Muscle of back (tissue), 11 donors: ENCODE measurements around the gene GAS7. TPM values are rescaled to one million over a fixed set of nuclear protein-coding genes. Genes with fewer than 3 reads are reported as not detected.

Experiments used
- DNase-seq, 3 donors: peaks; one replicate each; pipeline versions ENCODE4 v3.0.0 to v3.0.0-alpha.2; 2013
- polyA plus RNA-seq, 10 donors: library from polyadenylated mRNA; unstranded; fragments of 120-200 nt; gene quantifications; one replicate each; pipeline ENCODE4 v1.2.1, GENCODE V29; 2013; ENCODE audit not compliant: insufficient read length in 10 of 10

GAS7 gene
- polyA plus RNA-seq, 10 donors = 48.7 to 82.8 (median 58.6) TPM

- peak in 2 of 3 donors; percentile 42 to 57 for DNase-seq
These were observed 210.4 kb downstream of the GAS7 start for GRCh38 chr17:9987779-9988585.

DNA sequence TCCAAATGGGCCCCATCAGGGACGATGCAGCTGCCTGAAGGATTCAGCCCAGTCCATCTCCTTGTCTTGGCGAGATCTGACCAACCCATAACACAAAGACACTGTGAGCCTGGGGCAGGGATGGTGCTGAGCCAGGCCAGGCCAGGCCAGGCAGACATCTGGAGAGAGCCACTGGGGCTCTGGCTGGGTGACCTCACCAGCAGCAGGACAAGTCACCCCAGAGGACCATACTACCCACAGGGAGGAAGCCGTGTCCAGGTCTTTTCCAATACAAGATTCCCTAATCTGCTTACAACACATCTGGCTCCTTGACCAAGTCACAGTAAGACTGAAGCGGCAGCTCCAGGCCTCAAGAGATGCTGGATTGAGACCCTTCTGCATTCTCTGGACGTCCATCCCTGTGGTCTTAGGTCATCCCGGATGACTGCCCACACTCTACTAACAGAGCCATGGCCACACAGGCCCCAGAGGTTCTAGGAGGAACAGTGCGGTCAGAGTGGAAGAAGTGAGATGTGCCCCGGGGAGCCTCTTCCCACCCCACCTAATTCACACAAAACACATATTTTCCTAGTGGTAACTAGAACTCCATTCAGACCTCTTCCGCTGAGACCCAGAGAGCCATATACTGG is 211.5 kb downstream of the GAS7 start:
- DNase-seq = peak in 1 of 3 donors; percentile 57

- no peak for DNase-seq
These were observed 212.8 kb downstream of the GAS7 start for GRCh38 chr17:9985646-9986045.

- no peak for DNase-seq
These were observed 213.6 kb downstream of the GAS7 start for GRCh38 chr17:9984768-9985167.

DNA sequence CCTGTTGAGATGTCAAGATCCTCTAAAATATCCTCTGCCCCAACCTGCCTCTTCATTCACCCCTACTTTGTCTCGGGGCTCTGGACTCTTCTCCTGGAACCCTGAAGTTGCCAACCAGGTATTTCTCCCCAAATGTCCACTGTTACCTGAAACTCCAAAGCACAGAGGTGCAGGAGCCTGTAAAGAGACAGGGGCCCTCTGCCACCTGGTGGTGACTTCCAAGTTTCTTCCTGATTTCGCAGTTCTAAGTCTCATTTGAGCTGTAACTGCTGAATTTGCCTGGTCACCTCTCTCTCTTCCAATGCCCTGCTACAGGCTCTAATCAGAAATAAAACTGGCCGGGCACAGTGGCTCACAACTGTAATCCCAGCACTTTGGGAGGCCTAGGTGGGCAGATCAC is 216.2 kb downstream of the GAS7 start:
- no peak for DNase-seq

DNA sequence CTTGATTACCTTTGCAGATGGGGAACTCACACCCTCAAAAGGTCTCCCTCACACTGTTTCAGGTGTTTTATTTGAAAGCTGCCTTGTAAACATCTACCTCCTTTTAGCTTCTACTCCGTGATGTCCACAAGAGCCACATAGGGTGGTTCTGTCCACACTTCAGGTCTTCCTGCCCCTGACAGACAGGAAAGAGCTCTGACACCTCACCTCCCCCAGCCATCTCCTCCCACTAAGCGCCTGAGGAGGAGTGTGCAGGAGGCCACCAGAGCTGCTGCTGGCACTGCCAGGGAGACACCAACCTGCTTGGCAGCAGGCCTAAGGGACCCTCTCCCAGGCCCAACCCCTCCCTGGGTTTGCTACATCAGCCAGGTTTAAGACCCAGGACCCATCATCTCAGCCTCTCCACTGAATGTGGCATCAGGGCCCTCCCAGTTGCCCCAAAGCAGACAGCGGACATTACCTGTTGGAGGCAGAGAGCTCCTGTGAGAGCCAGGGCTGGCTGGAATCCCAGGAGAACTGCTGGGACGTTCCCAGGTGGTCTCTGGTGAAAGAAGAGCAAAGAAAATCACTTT is 217.0 kb downstream of the GAS7 start:
- DNase-seq = no peak

DNA sequence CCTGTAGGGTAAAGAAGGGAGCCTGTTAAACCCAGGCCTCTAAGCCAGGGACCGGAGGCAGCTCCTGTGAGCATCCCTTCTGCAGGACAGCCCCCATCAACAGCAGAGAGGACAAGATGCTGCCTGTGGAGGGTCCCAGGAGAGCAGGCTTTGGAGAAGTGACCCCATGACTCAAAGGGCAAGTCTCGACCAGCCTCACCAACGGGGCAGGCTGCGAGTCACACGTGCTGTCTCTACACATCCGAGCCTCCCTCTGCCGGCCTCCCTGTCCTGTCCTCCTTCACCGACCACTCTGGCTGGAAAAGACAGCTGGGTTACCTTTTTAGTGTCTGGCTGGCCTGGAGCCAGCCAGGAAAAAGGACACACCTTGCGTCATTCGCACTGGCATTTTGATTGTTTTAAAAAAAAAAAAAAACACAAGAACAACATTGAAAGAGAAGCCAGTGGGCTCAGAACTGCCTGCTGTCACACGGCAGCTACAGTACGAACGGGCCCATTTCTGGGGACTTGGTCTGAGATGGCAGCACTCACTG is 218.9 kb downstream of the GAS7 start:
- no peak for DNase-seq

DNA sequence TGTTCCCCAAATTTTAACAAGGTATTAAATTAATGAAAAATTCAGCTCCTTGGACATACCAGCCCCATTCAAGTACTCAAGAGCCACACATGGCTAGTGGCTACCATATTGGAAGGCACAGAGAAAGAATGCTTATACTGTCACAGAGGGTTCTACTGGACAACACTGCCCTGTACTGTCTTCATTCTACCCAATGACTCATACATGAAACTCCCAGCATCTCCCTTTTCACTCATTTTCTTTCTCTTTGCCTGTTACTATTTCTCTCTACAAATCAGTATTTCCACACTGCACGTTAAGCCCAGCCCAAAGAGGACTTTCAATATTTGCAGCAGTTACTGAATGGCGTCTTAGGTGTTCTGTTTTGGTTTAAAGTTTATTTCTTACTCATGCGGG is 221.2 kb downstream of the GAS7 start:
- DNase-seq = no peak

DNA sequence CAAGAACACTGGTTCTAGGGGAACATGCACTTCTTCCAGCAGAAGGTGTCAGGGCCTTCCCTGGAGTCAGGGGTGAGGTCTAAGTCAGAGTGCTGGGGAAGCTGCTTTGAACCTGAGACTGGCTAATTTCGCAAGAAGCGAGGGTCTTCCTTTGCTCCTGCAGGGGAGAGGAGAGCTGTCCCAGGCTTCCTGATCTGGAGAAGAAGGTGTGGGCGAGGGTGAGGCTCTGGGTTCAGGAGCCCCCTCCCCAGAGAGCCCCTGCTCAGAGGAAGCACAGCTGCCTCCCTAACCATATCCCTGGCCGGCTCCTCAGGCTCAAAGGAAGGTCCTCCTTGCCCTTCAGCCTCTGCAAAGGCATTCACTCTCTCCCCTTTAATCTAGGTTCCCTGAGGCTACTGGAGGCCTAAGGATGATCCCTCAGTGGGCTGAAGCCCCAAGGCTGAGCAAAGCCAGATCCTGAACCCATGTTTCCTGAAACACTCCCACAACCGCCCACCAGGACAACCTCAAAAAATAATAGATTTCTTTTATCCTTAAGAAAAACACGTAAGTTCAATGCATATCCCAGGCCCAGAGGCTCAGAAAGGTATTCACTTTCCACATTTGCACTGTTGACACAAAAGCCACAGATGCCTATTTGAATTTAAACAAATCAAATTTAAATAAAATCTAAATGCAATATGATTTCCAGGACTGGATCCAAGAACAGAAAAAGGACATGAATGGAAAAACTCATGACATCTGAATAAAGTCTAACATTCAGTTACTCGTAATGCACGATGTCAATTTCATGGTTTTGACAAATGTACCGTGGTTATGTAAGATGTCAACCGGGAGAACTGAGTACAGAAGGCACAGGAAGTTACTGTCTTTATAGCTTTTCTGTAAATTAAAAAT is 221.9 kb downstream of the GAS7 start:
- DNase-seq = peak in 1 of 3 donors; percentile 25

DNA sequence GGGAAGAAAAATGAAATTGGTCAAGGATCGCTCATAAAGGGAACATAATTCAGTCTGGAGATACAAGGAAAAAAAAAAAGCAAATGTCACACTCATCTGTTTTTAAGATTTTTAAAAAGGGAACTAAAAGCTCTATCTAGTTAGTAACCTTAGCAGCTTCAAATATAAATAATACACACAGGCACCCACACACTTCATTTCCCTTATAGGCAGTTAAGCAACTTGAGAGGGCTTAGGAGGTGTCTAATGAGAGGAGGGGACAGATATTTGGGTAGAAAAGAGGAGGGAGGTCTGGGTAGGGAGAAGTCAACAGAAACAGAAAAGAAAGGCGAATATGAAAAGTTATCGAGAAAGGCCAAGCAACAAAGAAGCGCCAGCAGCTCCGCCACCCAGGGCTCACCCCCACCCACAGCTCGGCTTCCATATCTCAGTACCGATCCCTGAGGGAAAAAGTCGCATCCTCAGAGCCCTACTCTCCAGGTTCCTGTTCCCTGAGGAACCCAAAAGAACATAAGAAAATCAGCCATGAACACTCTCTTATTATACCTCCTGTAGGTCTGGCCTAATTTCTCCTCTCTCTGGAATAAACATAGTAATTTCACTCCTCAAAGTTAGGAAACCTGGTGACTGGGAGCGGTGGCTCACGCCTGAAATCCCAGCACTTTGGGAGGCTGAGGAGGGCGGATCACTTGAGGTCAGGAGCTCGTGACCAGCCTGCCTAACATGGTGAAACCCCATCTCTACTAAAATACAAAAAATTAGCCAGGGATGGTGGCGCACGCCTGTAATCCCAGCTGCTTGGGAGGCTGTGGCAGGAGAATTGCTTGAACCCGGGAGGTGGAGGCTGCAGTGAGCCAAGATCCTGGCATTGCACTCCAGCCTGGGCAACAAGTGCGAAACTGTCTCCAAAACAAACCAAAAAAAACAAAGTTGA is 223.7 kb downstream of the GAS7 start:
- no peak for DNase-seq

DNA sequence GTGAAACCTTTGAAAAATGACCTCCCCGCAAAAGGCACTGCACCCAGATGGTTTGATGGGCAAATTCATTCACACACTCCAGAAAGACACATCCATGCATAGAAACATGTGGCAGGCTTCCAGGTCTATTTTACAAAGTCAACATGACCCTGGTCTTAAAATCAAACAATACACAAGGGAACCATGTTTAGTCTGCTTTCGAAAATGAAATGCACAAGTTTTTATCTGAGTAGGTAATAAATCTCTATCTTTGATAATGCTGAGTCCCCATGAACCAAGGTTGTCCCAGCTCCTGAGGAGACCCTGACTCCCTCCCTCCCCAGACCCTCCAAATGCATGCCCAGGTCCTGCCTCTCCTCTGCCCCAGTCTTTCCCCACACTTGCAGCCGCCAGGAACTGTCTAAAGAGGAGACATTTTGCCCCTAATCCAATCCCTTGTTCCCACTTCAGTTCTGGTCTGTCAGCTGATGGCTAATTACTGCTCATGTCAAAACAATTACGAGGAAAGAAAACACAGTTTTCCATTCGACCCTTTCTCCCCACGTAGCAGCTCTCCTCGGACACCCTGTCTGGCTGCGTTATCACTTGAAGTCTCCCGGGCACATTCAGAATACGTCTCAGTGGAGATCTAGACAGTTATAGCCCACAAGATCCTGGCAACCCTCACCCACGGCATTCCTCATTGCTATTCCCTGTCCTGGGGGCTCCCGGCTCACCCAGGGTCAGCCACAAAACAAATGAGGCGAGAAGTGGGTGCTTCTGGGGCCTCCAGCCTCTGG is 224.5 kb downstream of the GAS7 start:
- peak in 1 of 3 donors; percentile 31 for DNase-seq

DNA sequence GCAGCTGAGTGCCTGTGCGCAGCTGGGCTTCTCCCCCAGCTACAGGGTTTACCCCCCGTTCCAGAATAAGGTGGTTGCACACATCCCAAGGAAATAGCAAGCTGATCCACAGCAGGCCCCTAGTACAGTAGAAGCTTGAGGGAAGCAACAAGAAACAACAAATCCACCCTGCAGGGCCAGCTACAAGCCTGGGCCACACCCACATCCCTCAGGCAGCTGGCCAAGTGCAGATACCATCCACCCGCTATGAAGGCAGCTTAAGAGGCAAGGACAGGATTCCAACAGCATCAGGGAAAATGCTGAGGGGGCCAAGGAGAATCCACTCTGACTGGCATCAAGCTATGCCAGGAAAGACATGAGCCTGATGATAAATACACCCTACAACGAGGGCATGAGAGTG is 226.4 kb downstream of the GAS7 start:
- DNase-seq = peak; percentile 58 to 76 (median 64)

DNA sequence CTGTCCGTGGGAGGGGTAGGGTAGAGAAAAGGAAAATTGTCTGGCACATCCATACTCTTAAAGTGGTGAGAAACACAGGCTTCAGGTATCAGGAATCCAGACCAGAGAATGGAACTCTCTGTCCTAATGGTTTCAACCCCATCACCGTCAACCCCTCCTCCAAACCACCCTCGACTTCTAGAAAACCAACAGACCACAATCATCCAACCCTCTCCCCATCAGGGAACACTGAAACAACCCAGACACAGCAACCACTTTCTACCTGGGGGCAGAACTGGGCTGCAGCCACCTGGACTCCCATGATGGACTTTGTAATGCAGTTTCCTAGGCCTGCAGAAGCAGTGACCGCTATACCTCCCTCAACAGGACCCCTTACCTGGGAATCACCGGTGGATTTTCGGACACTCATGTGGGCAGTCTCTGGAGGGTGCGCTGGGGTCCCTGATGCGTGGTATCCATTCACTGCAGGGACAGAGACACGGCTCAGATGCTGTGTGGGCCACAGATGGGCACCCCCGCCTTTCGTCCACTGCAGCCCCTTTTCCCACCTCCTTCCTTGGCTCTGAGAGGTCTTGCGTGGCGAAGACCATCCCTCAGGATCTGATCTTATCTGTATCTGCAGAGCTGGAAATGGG is 229.0 kb downstream of the GAS7 start:
- no peak for DNase-seq

DNA sequence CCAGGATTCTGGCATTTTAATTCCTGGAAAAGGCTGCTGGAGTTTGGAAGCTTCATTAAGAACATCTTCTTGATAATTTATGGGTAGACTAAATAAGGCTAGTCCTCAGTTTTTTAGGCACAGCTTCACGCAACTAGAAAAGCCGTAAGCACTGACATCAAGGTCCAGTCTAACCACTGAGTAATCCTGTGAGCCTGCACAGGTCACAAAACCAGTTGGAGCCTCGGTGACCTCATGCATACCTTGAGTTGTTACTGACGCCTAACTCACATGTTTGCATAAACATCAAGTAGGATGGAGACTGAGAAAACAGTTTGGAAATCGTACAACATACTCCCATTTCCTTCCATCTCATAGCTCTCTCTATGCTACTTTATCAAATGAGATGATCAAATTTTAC is 229.5 kb downstream of the GAS7 start:
- no peak for DNase-seq

GRCh38 chr17:9968008-9968407 is 230.4 kb downstream of the GAS7 start:
- DNase-seq = no peak

- DNase-seq = peak; percentile 23 to 68 (median 42)
These were observed 238.9 kb downstream of the GAS7 start for GRCh38 chr17:9959377-9959981.

- no peak for DNase-seq
These were observed 239.7 kb downstream of the GAS7 start for GRCh38 chr17:9958586-9959281.

GRCh38 chr17:9957244-9957643 is 241.2 kb downstream of the GAS7 start:
- no peak for DNase-seq
